Ishikawa (cell line): ENCODE measurements around the gene STAT2.

ENCODE experiments used
- CREB1 ChIP-seq: IDR thresholded peaks from 2 replicates; pipeline ENCODE4 v1.6.1; 2012; ENCODE audit warnings: low read depth
- REST ChIP-seq: IDR thresholded peaks from 2 replicates; pipeline ENCODE4 v1.6.1; 2012; ENCODE audit warnings: low read depth, mild to moderate bottlenecking
- TCF12 ChIP-seq: IDR thresholded peaks from 2 replicates; pipeline ENCODE4 v1.6.1; 2012; ENCODE audit warnings: low read depth
- TEAD4 ChIP-seq: IDR thresholded peaks from 2 replicates; pipeline ENCODE4 v1.6.1; 2012
- YY1 ChIP-seq: IDR thresholded peaks from 2 replicates; pipeline ENCODE4 v1.6.1; 2012; ENCODE audit warnings: low read depth

- TF ChIP-seq YY1 (no peak), CREB1 (no peak), REST (no peak), TEAD4 (no peak), TCF12 (no peak)
Measured at GRCh38 chr12:56377310-56377988, 17.5 kb upstream of the STAT2 start.
